HepG2 (cell line): ENCODE results near the gene KIF22. TPM values are rescaled to one million over a fixed set of nuclear protein-coding genes. Genes with fewer than 3 reads are reported as not detected.

Experiments
- AGO2 ChIP-seq: fragments of 200-400 bp; formaldehyde crosslinking; optimal IDR thresholded peaks from 2 replicates; pipeline ENCODE3; 2017; ENCODE audit warnings: mild to moderate bottlenecking, low read depth, low read length, moderate library complexity
- FOXK1 ChIP-seq: sonication (generic); formaldehyde crosslinking; IDR thresholded peaks from 2 replicates; pipeline ENCODE4 v1.4.0; 2020; ENCODE audit warnings: low read depth, missing genetic modification reagents, borderline replicate concordance
- HNF1A ChIP-seq, 2 experiments: sonication (generic) in 1 of 2; formaldehyde crosslinking in 1 of 2; IDR thresholded peaks; 2 replicates each; pipeline versions ENCODE4 v1.4.0 to v1.6.1; 2016 to 2020; ENCODE audit warnings: borderline replicate concordance in 1 of 2, low read depth in 1 of 2, mild to moderate bottlenecking in 1 of 2, missing genetic modification reagents in 1 of 2
- KDM4B ChIP-seq: sonication (generic); formaldehyde crosslinking; IDR thresholded peaks from 2 replicates; pipeline ENCODE4 v1.4.0; 2020; ENCODE audit warnings: missing genetic modification reagents
- MTF2 ChIP-seq: sonication (generic); formaldehyde crosslinking; IDR thresholded peaks from 2 replicates; pipeline ENCODE4 v1.5.0; 2020; ENCODE audit warnings: missing genetic modification reagents, borderline replicate concordance
- POLR2AphosphoS2 ChIP-seq: IDR thresholded peaks from 2 replicates; pipeline ENCODE4 v1.6.1; 2011; ENCODE audit warnings: low read depth, low read length, improper control_type of control experiment
- PRDM10 ChIP-seq: sonication (generic); formaldehyde crosslinking; IDR thresholded peaks from 2 replicates; pipeline ENCODE4 v1.4.0; 2020; ENCODE audit warnings: low read depth, missing genetic modification reagents
- REXO4 ChIP-seq: sonication (generic); formaldehyde crosslinking; IDR thresholded peaks from 2 replicates; pipeline ENCODE4 v1.8.0; 2022; ENCODE audit warnings: missing genetic modification reagents, mild to moderate bottlenecking, borderline replicate concordance
- SIX1 ChIP-seq: sonication (generic); formaldehyde crosslinking; IDR thresholded peaks from 2 replicates; pipeline ENCODE4 v1.4.0; 2020; ENCODE audit warnings: missing genetic modification reagents, borderline replicate concordance
- ZFY ChIP-seq: sonication (generic); formaldehyde crosslinking; IDR thresholded peaks from 2 replicates; pipeline ENCODE4 v1.4.0; 2020; ENCODE audit warnings: missing genetic modification reagents
- ZNF589 ChIP-seq: sonication (generic); formaldehyde crosslinking; conservative IDR thresholded peaks from 2 replicates; pipeline ENCODE4 v1.8.0; 2022; ENCODE audit warnings: mild to moderate bottlenecking, moderate library complexity, missing genetic modification reagents
- ZNF670 ChIP-seq: sonication (generic); formaldehyde crosslinking; IDR thresholded peaks from 2 replicates; pipeline ENCODE4 v1.8.0; 2022; ENCODE audit warnings: mild to moderate bottlenecking, missing genetic modification reagents, borderline replicate concordance
- ZNF703 ChIP-seq: sonication (generic); formaldehyde crosslinking; IDR thresholded peaks from 2 replicates; pipeline ENCODE4 v1.5.1; 2020; ENCODE audit warnings: missing genetic modification reagents, mild to moderate bottlenecking, moderate library complexity, borderline replicate concordance
- ZNF816 ChIP-seq: sonication (generic); formaldehyde crosslinking; IDR thresholded peaks from 2 replicates; pipeline ENCODE4 v1.8.0; 2022; ENCODE audit warnings: missing genetic modification reagents, mild to moderate bottlenecking, borderline replicate concordance
- polyA plus RNA-seq, 8 experiments: library from polyadenylated mRNA; depleted of rRNA in 3 of 8; stranded (reverse) in 7 of 8; unstranded in 1 of 8; fragments of >200 nt; fragmentation: Illumina TruSeq in 4 of 8; extraction: Trizol in 4 of 8; gene quantifications; 2 replicates each; pipeline versions ENCODE4 v1.2.1 to v1.2.3, GENCODE V29; 2011 to 2016; ENCODE audit warnings: low read depth in 4 of 8, missing spikeins in 1 of 8, mixed read lengths in 1 of 8; ENCODE audit not compliant: insufficient read depth in 1 of 8
- total RNA-seq, 5 experiments: library from RNA; depleted of rRNA; stranded (reverse); fragments of >200 nt; fragmentation: Illumina TruSeq; extraction: Trizol; gene quantifications; 2 replicates each; pipeline ENCODE4 v1.2.3, GENCODE V29; 2016; ENCODE audit warnings: low read depth in 1 of 5
- TF ChIP-seq, protein P1 (sequence below): sonication (generic); formaldehyde crosslinking; IDR thresholded peaks from 2 replicates; pipeline ENCODE4 v1.8.0; 2022; ENCODE audit warnings: mild to moderate bottlenecking, missing genetic modification reagents, borderline replicate concordance
- TF ChIP-seq, protein P2 (sequence below): IDR thresholded peaks from 2 replicates; pipeline ENCODE4 v1.6.1; 2016; ENCODE audit warnings: low read depth

Gene KIF22
- total and polyA plus RNA-seq, 2 of the 13 experiments (the other 11 are each of a cell fraction or from before 2014, with no cell fraction given) = 95.8 to 118 TPM

DNA sequence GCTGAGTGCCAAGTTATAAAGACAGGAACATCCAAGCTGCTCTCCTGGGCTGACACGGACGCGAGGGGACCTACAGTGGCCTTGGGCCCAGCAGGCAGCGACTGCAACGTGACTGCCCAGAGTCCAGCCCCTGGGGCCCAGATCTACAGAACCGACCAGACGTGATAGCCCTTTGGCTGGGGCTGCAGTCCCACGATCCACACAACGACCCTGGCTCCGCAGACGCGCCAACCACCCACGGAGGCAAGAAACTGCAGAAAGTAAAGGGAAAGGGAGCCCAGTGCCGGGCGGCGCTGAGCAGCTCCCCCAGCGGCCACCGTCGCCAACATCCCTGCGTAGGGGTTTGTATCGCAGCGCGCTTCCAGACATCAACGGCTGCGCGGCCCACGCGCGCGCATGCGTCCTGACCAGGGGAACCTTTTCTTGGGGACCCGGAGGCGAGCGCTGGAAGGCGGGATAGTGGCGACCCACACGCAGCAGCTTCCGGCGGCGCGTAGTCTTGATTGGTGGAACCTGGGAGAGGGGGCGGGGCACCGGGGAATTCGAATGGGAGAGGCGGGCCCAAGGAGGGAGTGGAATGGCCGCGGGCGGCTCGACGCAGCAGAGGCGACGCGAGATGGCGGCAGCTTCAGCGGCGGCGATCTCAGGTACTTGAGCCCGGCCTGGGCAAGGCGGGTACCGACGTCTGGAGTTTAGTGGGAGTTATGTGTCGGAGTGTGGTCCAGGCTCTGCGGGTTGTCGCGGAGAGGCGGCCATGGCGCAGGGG is at the start of gene KIF22 (continued):
- no peak for TF ChIP-seq HNF1A (IDR thresholded peaks at IDR 0.05; ENCODE audit: low read depth)
- peak; percentile 60 for TF ChIP-seq HNF1A (CRISPR knock-in tag; IDR thresholded peaks at IDR 0.05; ENCODE audit: borderline replicate concordance)
- peak; percentile 97; the same call in 1 of the 2 replicates for TF ChIP-seq ZNF816 (CRISPR knock-in tag)
- TF ChIP-seq PRDM10 (CRISPR knock-in tag) = peak; percentile 79
- TF ChIP-seq POLR2AphosphoS2 = no peak
- no peak for TF ChIP-seq REXO4 (CRISPR knock-in tag)
- peak; percentile 72; the same call in 1 of the 2 replicates for TF ChIP-seq ZNF589
- TF ChIP-seq AGO2 = peak; percentile 63
- peak; percentile 96 for TF ChIP-seq ZNF670
- TF ChIP-seq ZFY (CRISPR knock-in tag) = peak; percentile 89
- TF ChIP-seq ZNF703 (CRISPR knock-in tag) = peak; percentile 82; the same call in 1 of the 2 replicates
- TF ChIP-seq, protein P1, sequence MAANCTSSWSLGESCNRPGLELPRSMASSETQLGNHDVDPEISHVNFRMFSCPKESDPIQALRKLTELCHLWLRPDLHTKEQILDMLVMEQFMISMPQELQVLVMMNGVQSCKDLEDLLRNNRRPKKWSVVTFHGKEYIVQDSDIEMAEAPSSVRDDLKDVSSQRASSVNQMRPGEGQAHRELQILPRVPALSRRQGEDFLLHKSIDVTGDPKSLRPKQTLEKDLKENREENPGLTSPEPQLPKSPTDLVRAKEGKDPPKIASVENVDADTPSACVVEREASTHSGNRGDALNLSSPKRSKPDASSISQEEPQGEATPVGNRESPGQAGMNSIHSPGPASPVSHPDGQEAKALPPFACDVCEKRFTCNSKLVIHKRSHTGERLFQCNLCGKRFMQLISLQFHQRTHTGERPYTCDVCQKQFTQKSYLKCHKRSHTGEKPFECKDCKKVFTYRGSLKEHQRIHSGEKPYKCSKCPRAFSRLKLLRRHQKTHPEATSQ = 0 out of 2 replicates have a peak, but pooled peaks have one; percentile 85
- TF ChIP-seq, protein P2, sequence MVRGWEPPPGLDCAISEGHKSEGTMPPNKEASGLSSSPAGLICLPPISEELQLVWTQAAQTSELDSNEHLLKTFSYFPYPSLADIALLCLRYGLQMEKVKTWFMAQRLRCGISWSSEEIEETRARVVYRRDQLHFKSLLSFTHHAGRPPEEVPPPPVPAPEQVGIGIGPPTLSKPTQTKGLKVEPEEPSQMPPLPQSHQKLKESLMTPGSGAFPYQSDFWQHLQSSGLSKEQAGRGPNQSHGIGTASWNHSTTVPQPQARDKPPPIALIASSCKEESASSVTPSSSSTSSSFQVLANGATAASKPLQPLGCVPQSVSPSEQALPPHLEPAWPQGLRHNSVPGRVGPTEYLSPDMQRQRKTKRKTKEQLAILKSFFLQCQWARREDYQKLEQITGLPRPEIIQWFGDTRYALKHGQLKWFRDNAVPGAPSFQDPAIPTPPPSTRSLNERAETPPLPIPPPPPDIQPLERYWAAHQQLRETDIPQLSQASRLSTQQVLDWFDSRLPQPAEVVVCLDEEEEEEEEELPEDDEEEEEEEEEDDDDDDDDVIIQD (CRISPR knock-in tag) = peak; percentile 77
- TF ChIP-seq MTF2 (CRISPR knock-in tag) = 0 out of 2 replicates have a peak, but pooled peaks have one; percentile 13
- peak; percentile 87 for TF ChIP-seq FOXK1 (CRISPR knock-in tag)
- TF ChIP-seq SIX1 (CRISPR knock-in tag) = no peak
- TF ChIP-seq KDM4B = 0 out of 2 replicates have a peak, but pooled peaks have one; percentile 78
